Calu3 (cell line): ENCODE measurements around the gene ARHGEF19. TPM values are rescaled to one million over a fixed set of nuclear protein-coding genes. Genes with fewer than 3 reads are reported as not detected.

Experiments
- BruUV-seq: library from RNA; stranded (reverse); fragments of 400-500 nt; replicated peaks from 2 replicates; lab custom pipeline; 2021; lab: Mats Ljungman, UMichigan
- CTCF ChIA-PET: fragments of 300-600 bp; sonication (Branson Sonifier 250); formaldehyde crosslinking; loops from one replicate; lab custom pipeline; 2022; ENCODE audit warnings: antibody characterized with exemption; lab: Charles Lee
- DNase-seq: peaks from one replicate; pipeline ENCODE4 v3.0.0; 2022
- H3K27ac Mint-ChIP-seq: one replicate; pipeline ENCODE4 v1.8.0; 2022; ENCODE audit warnings: mixed read lengths; ENCODE audit not compliant: unreplicated experiment
- H3K27me3 Mint-ChIP-seq: one replicate; pipeline ENCODE4 v1.8.0; 2022; ENCODE audit warnings: mixed read lengths; ENCODE audit not compliant: unreplicated experiment
- H3K36me3 Mint-ChIP-seq: one replicate; pipeline ENCODE4 v1.8.0; 2022; ENCODE audit warnings: mild to moderate bottlenecking, moderate library complexity, mixed read lengths; ENCODE audit not compliant: insufficient read depth, unreplicated experiment
- H3K4me1 Mint-ChIP-seq: one replicate; pipeline ENCODE4 v1.8.0; 2022; ENCODE audit warnings: mild to moderate bottlenecking, low read depth, mixed read lengths; ENCODE audit not compliant: unreplicated experiment
- H3K4me3 Mint-ChIP-seq: one replicate; pipeline ENCODE4 v1.8.0; 2022; ENCODE audit warnings: mild to moderate bottlenecking, low read depth, moderate library complexity, mixed read lengths; ENCODE audit not compliant: unreplicated experiment
- H3K9me3 Mint-ChIP-seq: one replicate; pipeline ENCODE4 v1.8.0; 2022; ENCODE audit warnings: low read depth, mixed read lengths; ENCODE audit not compliant: unreplicated experiment
- CTCF ChIP-seq: fragments of 200-600 bp; IDR thresholded peaks from one replicate; pipeline ENCODE4 v1.8.0; 2022; ENCODE audit warnings: antibody characterized with exemption; ENCODE audit not compliant: unreplicated experiment
- intact Hi-C: fragments of 100-400 bp; cut with micrococcal nuclease; formaldehyde crosslinking; loops from one replicate; pipeline ENCODE4 v1.10.0; 2022; ENCODE audit not compliant: unreplicated experiment
- total RNA-seq: library from RNA; stranded (reverse); gene quantifications from 2 replicates; pipeline ENCODE4 v1.2.3, GENCODE V29; 2022

Gene ARHGEF19
- total RNA-seq, 1 experiment from 2014 or later, result 17.2 TPM

GRCh38 chr1:16174886-16175598 is 37.4 kb downstream of the ARHGEF19 start:
- no peak for TF ChIP-seq CTCF
- H3K36me3 Mint-ChIP-seq, result peaks cover 40% of the 10 kb centered on the region
- no peak overlapping the region for H3K4me3 Mint-ChIP-seq
- DNase-seq, result no peak
- intact Hi-C loops, result no loop called here
- H3K27ac Mint-ChIP-seq, result peak overlapping the region; percentile 100
- CTCF ChIA-PET, result interaction anchor here (0.5 to 1.8 kb wide), 4 partner anchors 11 to 977 kb away, joined by 3 read pairs; no protein-coding TSS in a partner anchor
- BruUV-seq, result no TSS peak
- no peaks in the 10 kb centered on the region for H3K9me3 Mint-ChIP-seq
- H3K4me1 Mint-ChIP-seq, result peaks cover 53% of the 10 kb centered on the region
- no peaks in the 10 kb centered on the region for H3K27me3 Mint-ChIP-seq

GRCh38 chr1:16174261-16174868 is 38.1 kb downstream of the ARHGEF19 start:
- H3K27me3 Mint-ChIP-seq, result no peaks in the 10 kb centered on the region
- peak overlapping the region; percentile 100 for H3K27ac Mint-ChIP-seq
- no peak for DNase-seq
- BruUV-seq, result no TSS peak
- intact Hi-C loops, result no loop called here
- CTCF ChIA-PET, result interaction anchor here (0.8 to 1.8 kb wide), 2 partner anchors 11 to 80 kb away, joined by 3 read pairs; no protein-coding TSS in a partner anchor
- TF ChIP-seq CTCF, result no peak
- no peaks in the 10 kb centered on the region for H3K9me3 Mint-ChIP-seq
- H3K4me3 Mint-ChIP-seq, result no peak overlapping the region
- H3K36me3 Mint-ChIP-seq, result peaks cover 40% of the 10 kb centered on the region
- peaks cover 56% of the 10 kb centered on the region for H3K4me1 Mint-ChIP-seq

GRCh38 chr1:16173447-16174260 is 38.8 kb downstream of the ARHGEF19 start:
- BruUV-seq, result TSS peak; percentile 33
- intact Hi-C loops, result loop anchor here (2.0 kb wide), 2 partner anchors 19 to 27 kb away; no protein-coding TSS in a partner anchor
- Mint-ChIP-seq H3K4me3 (peak overlapping the region; percentile 68), H3K4me1 (peaks cover 56% of the 10 kb centered on the region), H3K9me3 (no peaks in the 10 kb centered on the region), H3K36me3 (peaks cover 35% of the 10 kb centered on the region), H3K27me3 (no peaks in the 10 kb centered on the region), H3K27ac (peak overlapping the region; percentile 100)
- TF ChIP-seq CTCF, result no peak
- CTCF ChIA-PET, result interaction anchor here (0.9 to 1.8 kb wide), 6 partner anchors 9 to 95 kb away, joined by 3 to 9 read pairs (median 4); partner anchors contain the start of gene EPHA2
- DNase-seq, result peak; percentile 96

- intact Hi-C loops, result loop anchor here (2.0 kb wide), 2 partner anchors 18 to 26 kb away; no protein-coding TSS in a partner anchor
- Mint-ChIP-seq H3K27ac (peak overlapping the region; percentile 100), H3K27me3 (no peaks in the 10 kb centered on the region), H3K36me3 (peaks cover 28% of the 10 kb centered on the region), H3K4me1 (peaks cover 52% of the 10 kb centered on the region), H3K4me3 (peak overlapping the region; percentile 68), H3K9me3 (no peaks in the 10 kb centered on the region)
- no TSS peak for BruUV-seq
- CTCF ChIA-PET, result interaction anchor here (0.7 to 1.3 kb wide), 6 partner anchors 9 to 94 kb away, joined by 3 to 9 read pairs (median 6); partner anchors contain the start of gene EPHA2
- DNase-seq, result no peak
- TF ChIP-seq CTCF, result no peak
These were observed 39.4 kb downstream of the ARHGEF19 start for GRCh38 chr1:16172964-16173446.
